GM12878 (cell line): ENCODE measurements around the gene NRG2. TPM values are rescaled to one million over a fixed set of nuclear protein-coding genes. Genes with fewer than 3 reads are reported as not detected.

ENCODE experiments used
- ATAC-seq: fragments of 200-7000 bp; cut with Tn5 transposase; 3 replicates; pipeline ENCODE4 v1.9.1; 2020; ENCODE audit warnings: mild to moderate bottlenecking, moderate library complexity
- BruUV-seq: library from RNA; stranded (reverse); fragments of 400-500 nt; replicated peaks from 2 replicates; lab custom pipeline; 2021; lab: Mats Ljungman, UMichigan
- CTCF ChIA-PET: fragments of 300-600 bp; sonication (Branson Sonifier 250); formaldehyde crosslinking; extraction: SDS; loops from one replicate; lab custom pipeline; 2021; ENCODE audit warnings: inconsistent platforms; lab: Yijun Ruan, JAX
- POLR2A ChIA-PET: fragments of 350-600 bp; formaldehyde crosslinking; extraction: SDS; loops from one replicate; lab custom pipeline; 2021; ENCODE audit warnings: inconsistent platforms; lab: Charles Lee
- RAD21 ChIA-PET: fragments of 300-600 bp; sonication (Branson Sonifier 250); formaldehyde crosslinking; loops from one replicate; lab custom pipeline; 2023; ENCODE audit warnings: antibody characterized with exemption; ENCODE audit not compliant: unreplicated experiment; lab: Charles Lee
- SMC1A ChIA-PET: fragments of 300-600 bp; sonication (Branson Sonifier 250); formaldehyde crosslinking; loops from one replicate; lab custom pipeline; 2023; ENCODE audit not compliant: unreplicated experiment, uncharacterized antibody; lab: Charles Lee
- DNase-seq: peaks from one replicate; pipeline ENCODE4 v3.0.0-alpha.2; 2011; ENCODE audit warnings: low read depth, low spot score
- FAIRE-seq: peaks from 3 replicates; lab custom pipeline; 2011; peaks lifted over from hg19 to GRCh38; lab: Jason Lieb, UNC
- H2AFZ ChIP-seq: 2 replicates; pipeline ENCODE4 v1.6.0; 2011; ENCODE audit warnings: low read depth, low read length, control low read depth; ENCODE audit not compliant: control insufficient read depth
- H3K27ac ChIP-seq: 2 replicates; pipeline ENCODE4 v1.5.1; 2011; ENCODE audit warnings: control low read depth; ENCODE audit not compliant: control insufficient read depth, insufficient read depth
- H3K27me3 ChIP-seq, 2 experiments: replicated peaks in 1 of 2; 2 replicates each; pipeline versions ENCODE4 v1.6.0 to v1.6.1; 2011; ENCODE audit warnings: low read length in 1 of 2; ENCODE audit not compliant: control insufficient read depth in 2 of 2, insufficient read depth in 2 of 2
- H3K36me3 ChIP-seq, 2 experiments: 2 replicates each; pipeline ENCODE4 v1.5.1; 2011; ENCODE audit warnings: low read length in 1 of 2; ENCODE audit not compliant: control insufficient read depth in 2 of 2, insufficient read depth in 2 of 2
- H3K4me1 ChIP-seq: 2 replicates; pipeline ENCODE4 v1.6.1; 2011; ENCODE audit warnings: mild to moderate bottlenecking, low read length, moderate library complexity, mixed read lengths; ENCODE audit not compliant: control insufficient read depth, insufficient read depth
- H3K4me2 ChIP-seq: 2 replicates; pipeline ENCODE4 v1.6.0; 2011; ENCODE audit warnings: control low read depth; ENCODE audit not compliant: control insufficient read depth, insufficient read depth
- H3K4me3 ChIP-seq: fragments of 200-600 bp; sonication (generic); 2 replicates; pipeline ENCODE4 v1.5.1; 2016
- H3K79me2 ChIP-seq: 2 replicates; pipeline ENCODE4 v1.6.0; 2011; ENCODE audit warnings: low read length; ENCODE audit not compliant: control insufficient read depth, insufficient read depth
- H3K9ac ChIP-seq: 2 replicates; pipeline ENCODE4 v1.8.0; 2011; ENCODE audit warnings: low read length, control low read depth, mixed read lengths; ENCODE audit not compliant: control insufficient read depth, insufficient read depth
- H3K9me3 ChIP-seq: replicated peaks from 3 replicates; pipeline ENCODE4 v1.5.1; 2011; ENCODE audit warnings: mild to moderate bottlenecking, low read length; ENCODE audit not compliant: control insufficient read depth, insufficient read depth
- H4K20me1 ChIP-seq: 2 replicates; pipeline ENCODE4 v1.6.0; 2011; ENCODE audit not compliant: control insufficient read depth, insufficient read depth
- EZH2 ChIP-seq: IDR thresholded peaks from 2 replicates; pipeline ENCODE4 v1.6.1; 2012; ENCODE audit warnings: low read depth, mild to moderate bottlenecking, control low read depth, inconsistent platforms, low read length, borderline replicate concordance; ENCODE audit not compliant: control insufficient read depth
- MEF2A ChIP-seq: IDR thresholded peaks from 2 replicates; pipeline ENCODE4 v1.6.1; 2011; ENCODE audit warnings: low read depth, mild to moderate bottlenecking, low read length, moderate library complexity; ENCODE audit not compliant: insufficient read depth
- MXI1 ChIP-seq: fragments of 150-350 bp; IDR thresholded peaks from 2 replicates; pipeline ENCODE4 v1.6.1; 2011; ENCODE audit warnings: low read depth, mild to moderate bottlenecking, inconsistent platforms, low read length, improper control_type of control experiment
- YBX1 ChIP-seq: fragments of 450-650 bp; IDR thresholded peaks from 2 replicates; pipeline ENCODE4 v1.6.1; 2016; ENCODE audit warnings: antibody characterized with exemption
- WGBS: methylation state at CpG from one replicate; pipeline ENCODE4 v1.1.6; 2016; ENCODE audit warnings: low lambda C conversion rate; ENCODE audit not compliant: insufficient replicate concordance, insufficient coverage; ENCODE audit errors: missing lambda C conversion rate; 5-methylcytosine and 5-hydroxymethylcytosine counted together
- in situ Hi-C: fragments of 300-500 bp; cut with MboI; formaldehyde crosslinking; loops from 9 replicates; pipeline ENCODE4 v1.14.3; 2018; ENCODE audit warnings: mixed read lengths
- intact Hi-C: fragments of 100-400 bp; cut with micrococcal nuclease; formaldehyde crosslinking; loops from one replicate; pipeline ENCODE4 v1.14.2; 2022; ENCODE audit not compliant: unreplicated experiment
- polyA plus RNA-seq, 11 experiments: library from polyadenylated mRNA; depleted of rRNA in 4 of 11; unstranded in 6 of 11; stranded (reverse) in 5 of 11; fragments of >200 nt; fragmentation: Nextera tagmentation in 4 of 11; fragmentation: Illumina TruSeq in 1 of 11; extraction: Ambion mirVana in 4 of 11; extraction: Trizol in 1 of 11; gene quantifications; 1 replicate in 1 of 11; 2 replicates in 10 of 11; pipeline versions ENCODE4 v1.2.1 to v1.2.3, GENCODE V29; 2011 to 2016; ENCODE audit warnings: inconsistent platforms in 2 of 11, missing spikeins in 2 of 11, low read depth in 1 of 11
- total RNA-seq, 4 experiments: library from RNA; depleted of rRNA in 3 of 4; stranded (reverse); fragments of >200 nt in 3 of 4; fragmentation: Illumina TruSeq in 1 of 4; extraction: Trizol in 1 of 4; gene quantifications; 2 replicates each; pipeline versions ENCODE4 v1.2.1 to v1.2.3, GENCODE V29; 2013 to 2021
- TF ChIP-seq, protein P1 (sequence below): fragments of 450-650 bp; IDR thresholded peaks from 2 replicates; pipeline ENCODE4 v1.6.1; 2017; ENCODE audit warnings: low read depth, mild to moderate bottlenecking, moderate library complexity

The NRG2 gene
- total and polyA plus RNA-seq, 10 of the 15 experiments (the other 5 are each of a cell fraction or from before 2014, with no cell fraction given) = 0.10 to 21.7 (median 9.6) TPM

DNA sequence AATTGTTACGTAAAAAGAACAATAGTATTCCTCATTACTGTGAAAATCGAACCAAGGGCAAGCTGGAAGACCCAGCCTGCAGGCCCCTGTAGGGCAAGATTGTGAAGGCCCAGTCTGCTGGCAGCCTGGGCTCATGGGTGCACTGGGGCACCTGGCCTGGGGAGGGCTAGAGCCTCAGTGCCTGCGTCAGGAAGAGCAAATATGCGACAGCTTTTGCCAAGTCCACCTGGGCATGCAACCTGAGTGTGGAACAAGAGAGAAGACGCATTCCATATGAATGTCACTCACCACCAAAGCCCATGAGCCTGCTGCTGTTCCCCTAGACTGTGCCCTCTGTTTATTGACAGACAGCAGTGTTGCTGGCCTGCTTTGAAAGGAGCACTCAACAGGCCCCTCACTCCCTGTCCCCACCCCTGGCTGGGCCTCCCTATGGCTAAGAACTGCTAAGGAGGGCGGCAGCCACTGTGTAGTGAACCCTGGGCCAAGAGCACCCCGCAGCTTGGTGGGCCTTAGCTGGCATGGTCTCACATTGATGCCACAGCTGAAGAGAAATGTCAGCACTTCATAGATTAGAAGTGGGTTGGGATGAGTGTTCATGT, 219.2 kb downstream of the NRG2 start:
- FAIRE-seq (no peak), DNase-seq (no peak), ATAC-seq (no peak)
- 33% methylated on average over 7 of the region's 7 CpGs for WGBS
- intact Hi-C loops = no loop called here
- ChIA-PET SMC1A (interaction anchor here (0.6 kb wide), 1 partner anchor 264 kb away, joined by 3 read pairs; no protein-coding TSS in a partner anchor), CTCF (interaction anchor here (1.5 kb wide), 1 partner anchor 37 kb away, joined by 6 read pairs; no protein-coding TSS in a partner anchor), RAD21 (interaction anchor here (1.1 to 1.2 kb wide), 2 partner anchors 37 to 184 kb away, joined by 4 read pairs; no protein-coding TSS in a partner anchor), POLR2A (no interaction called here)
- BruUV-seq = no TSS peak
- TF ChIP-seq, protein P1, sequence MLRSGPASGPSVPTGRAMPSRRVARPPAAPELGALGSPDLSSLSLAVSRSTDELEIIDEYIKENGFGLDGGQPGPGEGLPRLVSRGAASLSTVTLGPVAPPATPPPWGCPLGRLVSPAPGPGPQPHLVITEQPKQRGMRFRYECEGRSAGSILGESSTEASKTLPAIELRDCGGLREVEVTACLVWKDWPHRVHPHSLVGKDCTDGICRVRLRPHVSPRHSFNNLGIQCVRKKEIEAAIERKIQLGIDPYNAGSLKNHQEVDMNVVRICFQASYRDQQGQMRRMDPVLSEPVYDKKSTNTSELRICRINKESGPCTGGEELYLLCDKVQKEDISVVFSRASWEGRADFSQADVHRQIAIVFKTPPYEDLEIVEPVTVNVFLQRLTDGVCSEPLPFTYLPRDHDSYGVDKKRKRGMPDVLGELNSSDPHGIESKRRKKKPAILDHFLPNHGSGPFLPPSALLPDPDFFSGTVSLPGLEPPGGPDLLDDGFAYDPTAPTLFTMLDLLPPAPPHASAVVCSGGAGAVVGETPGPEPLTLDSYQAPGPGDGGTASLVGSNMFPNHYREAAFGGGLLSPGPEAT = no peak
- TF ChIP-seq MEF2A (no peak), YBX1 (no peak), EZH2 (no peak), MXI1 (no peak)
- Histone ChIP-seq H3K27ac (no peak overlapping the region), H3K9ac (no peak overlapping the region), H3K27me3 (peaks cover 0 to 10% of the 10 kb centered on the region in 2 experiments; a peak in 3 of 4 replicates), H3K4me1 (no peaks in the 10 kb centered on the region), H3K4me3 (no peak overlapping the region), H3K9me3 (no peaks in the 10 kb centered on the region; the same call in 2 of the 3 replicates), H4K20me1 (no peaks in the 10 kb centered on the region; the same call in 1 of the 2 replicates), H3K4me2 (no peak overlapping the region), H3K79me2 (no peaks in the 10 kb centered on the region), H2AFZ (no peak overlapping the region), H3K36me3 (no peaks in the 10 kb centered on the region)
- in situ Hi-C loops = no loop called here
